HG02973 (cell line): ENCODE measurements around the gene MTX1.

ENCODE experiments used
- ATAC-seq: cut with Tn5 transposase; IDR thresholded peaks from one replicate; pipeline ENCODE4 v1.9.1; 2021; ENCODE audit warnings: moderate library complexity; ENCODE audit not compliant: unreplicated experiment

MTX1 gene

GRCh38 chr1:155255243-155256007 lies 46.9 kb downstream of the MTX1 start, which contains the start of gene ENTREP3:
TSS of gene ENTREP3 (minus strand) at chr1:155255483. CDS start at chr1:155254877, 606 bp downstream.
- no peak for ATAC-seq

DNA sequence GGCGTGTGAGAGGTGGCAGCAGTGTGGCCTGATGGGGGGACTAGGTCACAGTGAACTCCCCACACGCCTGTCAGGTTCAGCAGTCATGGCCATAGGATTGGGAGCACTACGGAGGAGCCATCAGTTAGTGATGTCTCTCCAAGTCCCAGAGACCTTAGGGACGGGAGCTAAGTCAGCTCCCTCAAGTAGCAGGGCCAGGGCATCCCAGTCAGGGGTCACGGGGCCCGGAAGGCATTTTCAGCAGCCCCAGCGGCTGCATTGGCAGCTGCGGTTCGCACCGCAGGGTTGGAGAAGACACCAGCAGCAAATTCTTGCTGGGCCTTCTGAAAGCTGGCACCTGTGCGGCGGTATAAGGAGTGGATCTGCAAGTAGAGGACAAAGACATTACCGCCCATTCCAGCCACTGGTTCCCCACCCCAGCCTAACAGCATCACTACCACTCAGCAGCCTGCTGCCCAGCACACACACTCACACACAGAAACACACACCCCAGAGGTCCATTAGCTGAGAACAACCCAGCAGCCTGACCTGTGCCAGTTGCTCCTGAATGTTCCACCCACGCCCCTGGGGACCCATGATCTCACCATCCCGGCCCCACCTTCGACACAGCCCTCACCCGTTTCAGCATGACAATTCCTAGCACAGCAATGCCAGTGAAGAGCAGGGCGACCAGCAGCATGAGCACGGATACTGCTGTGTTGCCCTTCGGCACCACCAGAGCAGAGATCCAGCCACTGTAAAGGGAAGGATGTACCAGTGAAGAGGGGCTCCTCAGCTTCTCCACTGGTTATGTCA lies 47.8 kb downstream of the MTX1 start:
- ATAC-seq, result no peak

- no peak for ATAC-seq
Observed at GRCh38 chr1:155260276-155260675, 51.8 kb downstream of the MTX1 start.

GRCh38 chr1:155261493-155261851 lies 53.0 kb downstream of the MTX1 start:
- ATAC-seq, result no peak

DNA sequence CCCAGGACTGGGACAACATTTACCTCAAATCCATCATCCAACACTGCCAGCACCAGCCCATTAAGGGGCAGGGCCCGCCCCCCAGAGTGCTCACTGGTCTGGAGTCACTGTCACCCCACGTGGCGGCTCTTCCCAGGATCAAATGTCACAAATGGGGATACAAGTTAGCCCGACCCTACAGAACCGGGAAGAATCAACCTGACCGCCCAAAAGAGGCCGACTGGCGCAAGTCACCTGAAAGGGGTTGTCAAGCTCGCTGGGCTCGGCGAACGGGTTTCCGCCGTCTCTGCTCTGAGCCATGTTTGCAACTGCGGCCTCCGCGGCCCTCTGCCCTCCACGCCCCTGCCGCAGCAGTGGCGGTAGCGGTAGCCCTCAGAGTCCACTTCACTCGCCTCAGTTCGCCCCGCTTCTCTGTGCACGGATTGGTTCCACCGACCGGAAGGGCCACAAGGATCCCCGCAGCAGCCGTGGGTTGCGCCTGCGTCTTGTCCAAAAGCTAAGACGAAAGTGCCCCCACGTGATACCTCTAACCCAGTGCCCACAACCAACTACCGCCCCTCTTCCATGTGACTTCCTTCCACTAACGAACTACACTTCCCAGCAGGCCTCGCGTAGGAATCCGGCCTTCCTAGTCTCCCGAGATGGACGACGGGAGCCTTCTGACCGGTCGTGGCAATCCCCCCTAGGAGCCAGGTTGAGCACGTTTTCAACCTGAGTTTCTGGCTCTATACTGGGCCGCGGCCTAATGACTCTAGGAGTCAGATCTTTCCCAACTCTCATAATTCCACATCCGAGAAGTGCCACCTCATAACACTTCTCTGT lies 53.6 kb downstream of the MTX1 start, which contains the start of gene SCAMP3:
TSS of gene SCAMP3 (minus strand) at position 509 of the 822 bp plus-strand sequence. CDS start at position 300, 209 bp downstream.
- ATAC-seq, result peak; percentile 69

GRCh38 chr1:155263067-155263466 lies 54.6 kb downstream of the MTX1 start:
- no peak for ATAC-seq
